GM18507 (cell line): ENCODE data around the gene TMEM140.
"Not testable (repeated sequence)": the region's sequence is repeated elsewhere in the genome, so short reads cannot be mapped to it uniquely, and the experiment has no call there.

Source experiments
- DNase-seq: peaks from one replicate; pipeline ENCODE4 v3.0.0; 2011; ENCODE audit warnings: low read depth; ENCODE audit not compliant: insufficient read length; ENCODE audit errors: extremely low spot score
- FAIRE-seq: peaks from 2 replicates; lab custom pipeline; 2011; peaks lifted over from hg19 to GRCh38; lab: Jason Lieb, UNC

TMEM140 gene

GRCh38 chr7:135207406-135208101, 59.7 kb downstream of the TMEM140 start:
- FAIRE-seq (no peak), DNase-seq (no peak)

DNA sequence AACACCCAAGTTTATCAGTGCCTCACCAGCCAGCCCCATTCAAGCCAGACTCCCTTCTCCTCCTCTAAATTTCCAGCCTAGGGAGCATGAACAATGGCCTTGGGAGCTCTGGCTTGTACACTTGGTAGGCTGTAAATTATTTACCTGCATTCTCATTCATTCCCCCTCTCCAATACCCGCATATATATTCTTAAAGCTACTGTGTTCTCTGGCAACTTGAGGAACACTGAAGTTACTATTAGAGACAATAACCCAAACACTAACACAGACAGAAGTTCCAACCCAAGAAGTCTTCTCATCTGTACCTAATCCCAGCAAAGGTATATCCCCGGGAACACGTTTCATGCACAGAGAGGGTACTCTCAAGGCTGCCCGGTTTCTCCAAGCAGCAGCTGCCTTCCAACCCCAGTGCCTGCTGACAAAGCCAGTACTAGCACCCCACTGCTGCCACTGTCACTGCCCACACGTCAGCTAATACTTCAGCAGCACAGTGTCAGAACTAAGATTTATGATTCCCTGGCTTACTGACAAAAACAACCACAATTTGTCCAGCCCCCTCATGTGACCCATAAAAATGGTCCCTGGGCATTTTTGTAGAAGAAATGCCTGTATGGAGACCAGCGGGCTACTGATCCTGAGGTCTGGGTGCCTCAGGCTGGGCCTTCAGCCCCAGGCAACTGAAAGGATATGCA, 60.4 kb downstream of the TMEM140 start:
- FAIRE-seq (peak; percentile 41), DNase-seq (no peak)

GRCh38 chr7:135209225-135209834, 61.5 kb downstream of the TMEM140 start:
- DNase-seq = no peak
- no peak for FAIRE-seq

GRCh38 chr7:135210888-135211178, 63.0 kb downstream of the TMEM140 start:
- DNase-seq (no peak), FAIRE-seq (no peak)

DNA sequence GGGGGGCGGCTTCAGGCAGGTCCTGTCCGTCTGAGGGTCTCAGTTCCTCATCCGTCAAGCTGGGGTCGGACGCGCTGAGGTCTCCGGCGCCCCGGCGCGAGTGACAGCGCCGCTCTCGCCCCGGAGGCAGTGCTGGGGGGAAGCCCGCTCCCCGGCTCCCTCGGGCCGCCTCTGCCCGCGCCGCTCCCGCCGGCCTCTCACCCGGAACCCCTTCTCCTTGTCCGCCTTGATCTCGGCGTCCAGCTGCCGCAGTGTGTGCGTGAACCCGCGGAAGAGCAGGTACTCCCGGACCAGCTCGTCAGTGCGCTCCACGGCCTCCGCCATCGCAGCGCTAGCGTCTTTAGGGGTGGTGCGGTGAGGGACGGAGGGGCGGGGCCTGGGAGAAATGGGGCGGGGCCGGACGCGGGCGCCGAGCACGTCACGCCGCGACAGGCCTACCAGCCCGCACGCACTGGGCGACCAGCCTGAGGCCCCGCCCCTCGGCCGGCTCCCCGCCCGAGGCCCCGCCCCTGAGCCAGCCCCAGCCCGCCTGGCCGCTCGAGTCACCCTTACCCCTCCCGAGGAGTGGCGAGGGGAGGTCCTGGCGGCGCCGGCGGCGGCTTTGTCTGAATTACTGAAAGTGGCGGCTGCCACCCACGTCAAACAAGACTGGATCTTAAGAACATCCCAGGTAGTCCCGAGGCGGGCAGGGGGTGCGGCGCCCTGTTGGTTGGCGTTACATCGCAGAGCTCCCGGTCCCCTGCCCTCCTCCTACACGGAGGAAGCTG, 63.5 kb downstream of the TMEM140 start, which contains the start of gene WDR91:
Gene WDR91 (minus strand): TSS at position 348 of the 767 bp plus-strand sequence. CDS start 24 bp downstream, at position 324.
- FAIRE-seq (peak; percentile 90), DNase-seq (peak; percentile 99)

GRCh38 chr7:135211946-135212685, 64.2 kb downstream of the TMEM140 start:
- not testable (repeated sequence) for DNase-seq, FAIRE-seq

- DNase-seq (no peak), FAIRE-seq (no peak)
Observed at GRCh38 chr7:135213831-135214230, 66.0 kb downstream of the TMEM140 start.

DNA sequence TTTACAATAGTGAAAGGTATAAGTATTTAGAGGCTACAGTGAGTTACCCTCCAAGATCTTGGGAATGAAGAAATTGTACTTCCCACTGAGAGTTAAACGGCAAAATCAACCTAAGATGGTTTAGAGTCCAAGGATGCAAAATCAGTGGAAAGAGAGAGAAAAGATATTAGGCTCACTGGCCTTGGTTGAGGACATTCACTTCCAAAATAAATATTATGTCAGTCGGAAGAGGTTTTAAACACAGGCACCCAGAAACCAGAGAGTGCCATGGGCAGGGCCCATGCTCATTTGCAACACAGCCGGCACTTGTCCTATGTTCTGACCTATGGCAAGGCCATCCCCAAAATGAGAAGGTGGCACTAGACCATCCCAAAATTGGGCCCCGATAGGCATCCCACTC, 67.3 kb downstream of the TMEM140 start:
- no peak for DNase-seq
- no peak for FAIRE-seq

DNA sequence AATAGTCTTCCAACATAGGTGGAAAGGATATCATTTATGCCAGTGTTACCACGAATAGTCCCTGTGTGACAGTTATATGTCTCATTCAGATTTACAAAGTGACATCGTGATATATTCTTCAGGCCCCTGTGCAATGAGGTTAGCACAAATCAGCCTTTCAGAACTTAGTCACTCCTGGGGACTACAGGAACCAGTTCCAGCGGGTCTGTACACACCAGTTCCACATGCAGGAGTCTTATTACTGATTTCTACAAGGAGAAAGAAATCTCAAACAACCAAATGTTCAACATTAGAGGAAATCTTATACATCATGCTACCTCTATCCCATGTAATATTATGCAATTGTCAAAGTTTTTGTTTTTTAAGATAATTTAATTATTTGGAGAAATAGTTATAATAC, 67.8 kb downstream of the TMEM140 start:
- FAIRE-seq = no peak
- no peak for DNase-seq
